HepG2 (cell line): Measurements from ENCODE around the gene PPARA. TPM values are rescaled to one million over a fixed set of nuclear protein-coding genes. Genes with fewer than 3 reads are reported as not detected.

Experiments used
- ATAC-seq: fragments of 200-7000 bp; cut with Tn5 transposase; 3 replicates; pipeline ENCODE4 v1.9.1; 2020; ENCODE audit warnings: mild to moderate bottlenecking, moderate library complexity
- BruUV-seq: library from RNA; stranded (reverse); fragments of 400-500 nt; replicated peaks from 2 replicates; lab custom pipeline; 2021; lab: Mats Ljungman, UMichigan
- CTCF ChIA-PET: fragments of 300-600 bp; formaldehyde crosslinking; extraction: SDS; loops from one replicate; lab custom pipeline; 2021; ENCODE audit warnings: low total read pairs, inconsistent platforms, low intra/inter-chr PET ratio; lab: Yijun Ruan, JAX
- POLR2A ChIA-PET: fragments of 350-600 bp; sonication (Branson Sonifier 250); formaldehyde crosslinking; loops from one replicate; lab custom pipeline; 2020; ENCODE audit warnings: antibody characterized with exemption, inconsistent platforms; lab: Yijun Ruan, JAX
- DNase-seq: peaks from one replicate; pipeline ENCODE4 v3.0.0-alpha.2; 2015; ENCODE audit warnings: low spot score
- FAIRE-seq: peaks from 3 replicates; lab custom pipeline; 2011; peaks lifted over from hg19 to GRCh38; lab: Jason Lieb, UNC
- H2AFZ ChIP-seq: one replicate; pipeline ENCODE4 v1.6.1; 2011; ENCODE audit warnings: low read length, inconsistent platforms
- H3K27ac ChIP-seq: fragments of 300-600 bp; 3 replicates; pipeline ENCODE4 v1.8.0; 2011; ENCODE audit warnings: mixed run types, mild to moderate bottlenecking, mixed read lengths, low read length, inconsistent platforms; ENCODE audit not compliant: insufficient read depth; ENCODE audit errors: extremely low read length
- H3K27me3 ChIP-seq, 2 experiments: fragments of 200-600 bp in 1 of 2; 2 replicates in 1 of 2; 3 replicates in 1 of 2; pipeline versions ENCODE4 v1.6.0 to v1.8.0; 2011; ENCODE audit warnings: low read length in 2 of 2, mild to moderate bottlenecking in 2 of 2, moderate library complexity in 2 of 2, inconsistent platforms in 1 of 2; ENCODE audit not compliant: insufficient read depth in 2 of 2, control insufficient read depth in 1 of 2
- H3K36me3 ChIP-seq, 2 experiments: fragments of 200-600 bp in 1 of 2; replicated peaks in 1 of 2; 2 replicates in 1 of 2; 3 replicates in 1 of 2; pipeline versions ENCODE4 v1.5.1 to v1.8.0; 2011; ENCODE audit warnings: low read length in 2 of 2, inconsistent platforms in 1 of 2; ENCODE audit not compliant: insufficient read depth in 2 of 2, control insufficient read depth in 1 of 2
- H3K4me1 ChIP-seq: 2 replicates; pipeline ENCODE4 v1.5.1; 2012; ENCODE audit warnings: low read length, inconsistent platforms; ENCODE audit not compliant: insufficient read depth
- H3K4me2 ChIP-seq: 2 replicates; pipeline ENCODE4 v1.6.0; 2011; ENCODE audit warnings: low read depth, low read length, inconsistent platforms
- H3K4me3 ChIP-seq, 3 experiments: fragments of 200-600 bp in 1 of 3; sonication (generic), shearing (Covaris generic) in 1 of 3; replicated peaks in 1 of 3; 2 replicates each; pipeline ENCODE4 v1.5.1; 2011 to 2016; ENCODE audit warnings: low read length in 3 of 3, inconsistent platforms in 2 of 3, low read depth in 2 of 3, mild to moderate bottlenecking in 2 of 3, control low read depth in 1 of 3, mixed read lengths in 1 of 3; ENCODE audit not compliant: insufficient read depth in 1 of 3
- H3K79me2 ChIP-seq: one replicate; pipeline ENCODE4 v1.6.1; 2011; ENCODE audit warnings: low read length, inconsistent platforms; ENCODE audit not compliant: insufficient read depth
- H3K9ac ChIP-seq: 2 replicates; pipeline ENCODE4 v1.6.0; 2011; ENCODE audit warnings: mild to moderate bottlenecking, low read depth, low read length, inconsistent platforms; ENCODE audit not compliant: insufficient read depth
- H3K9me3 ChIP-seq: 2 replicates; pipeline ENCODE4 v1.5.1; 2012; ENCODE audit warnings: mild to moderate bottlenecking, low read length
- H4K20me1 ChIP-seq: 2 replicates; pipeline ENCODE4 v1.6.0; 2011; ENCODE audit warnings: inconsistent platforms, mild to moderate bottlenecking, low read length, moderate library complexity; ENCODE audit not compliant: insufficient read depth
- ATAD3A ChIP-seq: sonication (generic); formaldehyde crosslinking; IDR thresholded peaks from 2 replicates; pipeline ENCODE4 v1.4.0; 2020; ENCODE audit warnings: missing genetic modification reagents
- WGBS: methylation state at CpG from one replicate; pipeline ENCODE4 v1.1.6; 2017; ENCODE audit warnings: low lambda C conversion rate; 5-methylcytosine and 5-hydroxymethylcytosine counted together
- in situ Hi-C: cut with HindIII; loops from 2 replicates; pipeline ENCODE4 v1.10.0; 2017; ENCODE audit warnings: low pct_unique_long_range_greater_than_20kb; ENCODE audit not compliant: extremely low pct_ligation_motif_present
- intact Hi-C: fragments of 100-400 bp; cut with micrococcal nuclease; formaldehyde crosslinking; loops from one replicate; pipeline ENCODE4 v1.10.0; 2022; ENCODE audit not compliant: unreplicated experiment
- polyA plus RNA-seq, 8 experiments: library from polyadenylated mRNA; depleted of rRNA in 3 of 8; stranded (reverse) in 7 of 8; unstranded in 1 of 8; fragments of >200 nt; fragmentation: Illumina TruSeq in 4 of 8; extraction: Trizol in 4 of 8; gene quantifications; 2 replicates each; pipeline versions ENCODE4 v1.2.1 to v1.2.3, GENCODE V29; 2011 to 2016; ENCODE audit warnings: low read depth in 4 of 8, missing spikeins in 1 of 8, mixed read lengths in 1 of 8; ENCODE audit not compliant: insufficient read depth in 1 of 8
- total RNA-seq, 5 experiments: library from RNA; depleted of rRNA; stranded (reverse); fragments of >200 nt; fragmentation: Illumina TruSeq; extraction: Trizol; gene quantifications; 2 replicates each; pipeline ENCODE4 v1.2.3, GENCODE V29; 2016; ENCODE audit warnings: low read depth in 1 of 5
- TF ChIP-seq, protein P1 (sequence below): sonication (generic); formaldehyde crosslinking; IDR thresholded peaks from 2 replicates; pipeline ENCODE4 v1.9.0; 2022; ENCODE audit warnings: missing genetic modification reagents, mild to moderate bottlenecking, borderline replicate concordance
- TF ChIP-seq, protein P2 (sequence below): sonication (generic); formaldehyde crosslinking; IDR thresholded peaks from 2 replicates; pipeline ENCODE4 v1.8.0; 2022; ENCODE audit warnings: missing genetic modification reagents, mild to moderate bottlenecking, inconsistent platforms, borderline replicate concordance
- TF ChIP-seq, protein P3 (sequence below): fragments of 450-650 bp; IDR thresholded peaks from 2 replicates; pipeline ENCODE4 v1.6.1; 2016
- TF ChIP-seq, protein P4 (sequence below): sonication (generic); formaldehyde crosslinking; IDR thresholded peaks from 2 replicates; pipeline ENCODE4 v1.5.0; 2020; ENCODE audit warnings: mild to moderate bottlenecking, missing genetic modification reagents
- TF ChIP-seq, protein P5 (sequence below): IDR thresholded peaks from 2 replicates; pipeline ENCODE4 v1.6.1; 2018; ENCODE audit warnings: missing genetic modification reagents, mild to moderate bottlenecking, missing compliant biosample characterization
- TF ChIP-seq, protein P6 (sequence below): sonication (generic); formaldehyde crosslinking; IDR thresholded peaks from 2 replicates; pipeline ENCODE4 v1.8.1; 2023; ENCODE audit warnings: mild to moderate bottlenecking, moderate library complexity, missing genetic modification reagents
- TF ChIP-seq, protein P7 (sequence below): sonication (generic); formaldehyde crosslinking; IDR thresholded peaks from 2 replicates; pipeline ENCODE4 v1.5.1; 2020; ENCODE audit warnings: mild to moderate bottlenecking, missing genetic modification reagents, moderate library complexity

PPARA gene
- total and polyA plus RNA-seq, 2 of the 13 experiments (the other 11 are each of a cell fraction or from before 2014, with no cell fraction given) = 18.2 to 24.7 TPM

DNA sequence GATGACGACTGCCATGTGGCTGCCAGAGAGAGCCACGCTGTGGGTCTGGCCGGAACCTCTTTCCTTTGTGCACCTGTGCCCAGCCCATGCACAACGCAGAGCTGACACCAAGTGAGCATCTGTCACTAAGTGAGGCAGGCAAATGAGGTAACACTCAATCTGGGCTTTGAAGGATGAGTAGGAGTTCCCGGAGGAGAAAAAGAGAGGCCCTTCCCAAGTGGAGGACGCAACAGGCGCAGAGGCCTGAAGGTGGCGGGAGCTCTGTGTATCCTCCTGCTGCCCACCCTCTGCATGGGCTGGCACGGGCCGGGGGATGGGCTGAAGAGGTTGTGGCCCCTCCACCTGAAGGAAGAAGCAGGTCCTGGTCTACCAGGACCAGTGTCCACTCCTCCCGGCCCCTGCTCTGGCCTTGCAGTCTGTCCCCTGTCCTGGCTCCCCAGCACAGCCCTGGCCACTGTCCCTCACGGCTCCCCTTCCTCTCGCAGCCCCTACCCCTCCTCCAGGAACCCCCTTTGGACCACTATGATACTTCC is 23.4 kb upstream of the PPARA start:
- Histone ChIP-seq H3K4me3 (peak overlapping the region in 1 of 3 experiments; percentile 50; a peak in 2 of 6 replicates), H3K27me3 (peaks cover 9 to 33% of the 10 kb centered on the region in 2 experiments; a peak in 4 of 5 replicates), H3K4me1 (peaks cover 86% of the 10 kb centered on the region), H3K27ac (no peak overlapping the region), H3K9ac (no peak overlapping the region), H3K79me2 (no peaks in the 10 kb centered on the region), H3K9me3 (no peaks in the 10 kb centered on the region), H4K20me1 (no peaks in the 10 kb centered on the region), H2AFZ (no peak overlapping the region), H3K4me2 (peak overlapping the region; percentile 80), H3K36me3 (no peaks in the 10 kb centered on the region)
- ChIA-PET POLR2A (no interaction called here), CTCF (no interaction called here)
- WGBS = 35% methylated on average over 7 of the region's 13 CpGs
- no TSS peak for BruUV-seq
- ATAC-seq = no peak
- no peak for DNase-seq
- in situ Hi-C loops = loop anchor here (25.0 kb wide), 1 partner anchor 410 kb away; the partner anchor contains the start of gene CELSR1
- no peak for FAIRE-seq
- intact Hi-C loops = no loop called here
- TF ChIP-seq, protein P1, sequence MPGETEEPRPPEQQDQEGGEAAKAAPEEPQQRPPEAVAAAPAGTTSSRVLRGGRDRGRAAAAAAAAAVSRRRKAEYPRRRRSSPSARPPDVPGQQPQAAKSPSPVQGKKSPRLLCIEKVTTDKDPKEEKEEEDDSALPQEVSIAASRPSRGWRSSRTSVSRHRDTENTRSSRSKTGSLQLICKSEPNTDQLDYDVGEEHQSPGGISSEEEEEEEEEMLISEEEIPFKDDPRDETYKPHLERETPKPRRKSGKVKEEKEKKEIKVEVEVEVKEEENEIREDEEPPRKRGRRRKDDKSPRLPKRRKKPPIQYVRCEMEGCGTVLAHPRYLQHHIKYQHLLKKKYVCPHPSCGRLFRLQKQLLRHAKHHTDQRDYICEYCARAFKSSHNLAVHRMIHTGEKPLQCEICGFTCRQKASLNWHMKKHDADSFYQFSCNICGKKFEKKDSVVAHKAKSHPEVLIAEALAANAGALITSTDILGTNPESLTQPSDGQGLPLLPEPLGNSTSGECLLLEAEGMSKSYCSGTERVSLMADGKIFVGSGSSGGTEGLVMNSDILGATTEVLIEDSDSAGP (CRISPR knock-in tag) = 0 out of 2 replicates have a peak, but pooled peaks have one; percentile 42
- TF ChIP-seq, protein P2, sequence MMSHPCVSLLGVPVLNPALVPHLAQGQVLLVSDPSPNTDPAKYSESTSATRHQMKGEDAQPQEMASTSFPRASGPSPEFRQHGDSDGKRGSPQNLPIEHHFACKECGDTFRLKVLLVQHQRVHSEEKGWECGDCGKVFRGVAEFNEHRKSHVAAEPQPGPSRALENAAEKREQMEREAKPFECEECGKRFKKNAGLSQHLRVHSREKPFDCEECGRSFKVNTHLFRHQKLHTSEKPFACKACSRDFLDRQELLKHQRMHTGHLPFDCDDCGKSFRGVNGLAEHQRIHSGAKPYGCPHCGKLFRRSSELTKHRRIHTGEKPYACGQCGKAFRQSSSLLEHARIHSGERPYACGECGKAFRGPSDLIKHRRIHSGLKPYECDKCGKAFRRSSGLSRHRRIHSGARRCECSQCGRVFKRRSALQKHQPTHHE (CRISPR knock-in tag) = no peak
- TF ChIP-seq, protein P3, sequence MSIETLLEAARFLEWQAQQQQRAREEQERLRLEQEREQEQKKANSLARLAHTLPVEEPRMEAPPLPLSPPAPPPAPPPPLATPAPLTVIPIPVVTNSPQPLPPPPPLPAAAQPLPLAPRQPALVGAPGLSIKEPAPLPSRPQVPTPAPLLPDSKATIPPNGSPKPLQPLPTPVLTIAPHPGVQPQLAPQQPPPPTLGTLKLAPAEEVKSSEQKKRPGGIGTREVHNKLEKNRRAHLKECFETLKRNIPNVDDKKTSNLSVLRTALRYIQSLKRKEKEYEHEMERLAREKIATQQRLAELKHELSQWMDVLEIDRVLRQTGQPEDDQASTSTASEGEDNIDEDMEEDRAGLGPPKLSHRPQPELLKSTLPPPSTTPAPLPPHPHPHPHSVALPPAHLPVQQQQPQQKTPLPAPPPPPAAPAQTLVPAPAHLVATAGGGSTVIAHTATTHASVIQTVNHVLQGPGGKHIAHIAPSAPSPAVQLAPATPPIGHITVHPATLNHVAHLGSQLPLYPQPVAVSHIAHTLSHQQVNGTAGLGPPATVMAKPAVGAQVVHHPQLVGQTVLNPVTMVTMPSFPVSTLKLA = peak; percentile 46; the same call in 1 of the 2 replicates
- TF ChIP-seq, protein P4, sequence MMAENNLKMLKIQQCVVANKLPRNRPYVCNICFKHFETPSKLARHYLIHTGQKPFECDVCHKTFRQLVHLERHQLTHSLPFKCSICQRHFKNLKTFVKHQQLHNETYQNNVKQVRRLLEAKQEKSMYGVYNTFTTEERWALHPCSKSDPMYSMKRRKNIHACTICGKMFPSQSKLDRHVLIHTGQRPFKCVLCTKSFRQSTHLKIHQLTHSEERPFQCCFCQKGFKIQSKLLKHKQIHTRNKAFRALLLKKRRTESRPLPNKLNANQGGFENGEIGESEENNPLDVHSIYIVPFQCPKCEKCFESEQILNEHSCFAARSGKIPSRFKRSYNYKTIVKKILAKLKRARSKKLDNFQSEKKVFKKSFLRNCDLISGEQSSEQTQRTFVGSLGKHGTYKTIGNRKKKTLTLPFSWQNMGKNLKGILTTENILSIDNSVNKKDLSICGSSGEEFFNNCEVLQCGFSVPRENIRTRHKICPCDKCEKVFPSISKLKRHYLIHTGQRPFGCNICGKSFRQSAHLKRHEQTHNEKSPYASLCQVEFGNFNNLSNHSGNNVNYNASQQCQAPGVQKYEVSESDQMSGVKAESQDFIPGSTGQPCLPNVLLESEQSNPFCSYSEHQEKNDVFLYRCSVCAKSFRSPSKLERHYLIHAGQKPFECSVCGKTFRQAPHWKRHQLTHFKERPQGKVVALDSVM = peak; percentile 46
- TF ChIP-seq, protein P5, sequence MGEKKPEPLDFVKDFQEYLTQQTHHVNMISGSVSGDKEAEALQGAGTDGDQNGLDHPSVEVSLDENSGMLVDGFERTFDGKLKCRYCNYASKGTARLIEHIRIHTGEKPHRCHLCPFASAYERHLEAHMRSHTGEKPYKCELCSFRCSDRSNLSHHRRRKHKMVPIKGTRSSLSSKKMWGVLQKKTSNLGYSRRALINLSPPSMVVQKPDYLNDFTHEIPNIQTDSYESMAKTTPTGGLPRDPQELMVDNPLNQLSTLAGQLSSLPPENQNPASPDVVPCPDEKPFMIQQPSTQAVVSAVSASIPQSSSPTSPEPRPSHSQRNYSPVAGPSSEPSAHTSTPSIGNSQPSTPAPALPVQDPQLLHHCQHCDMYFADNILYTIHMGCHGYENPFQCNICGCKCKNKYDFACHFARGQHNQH (CRISPR knock-in tag) = no peak
- TF ChIP-seq, protein P6, sequence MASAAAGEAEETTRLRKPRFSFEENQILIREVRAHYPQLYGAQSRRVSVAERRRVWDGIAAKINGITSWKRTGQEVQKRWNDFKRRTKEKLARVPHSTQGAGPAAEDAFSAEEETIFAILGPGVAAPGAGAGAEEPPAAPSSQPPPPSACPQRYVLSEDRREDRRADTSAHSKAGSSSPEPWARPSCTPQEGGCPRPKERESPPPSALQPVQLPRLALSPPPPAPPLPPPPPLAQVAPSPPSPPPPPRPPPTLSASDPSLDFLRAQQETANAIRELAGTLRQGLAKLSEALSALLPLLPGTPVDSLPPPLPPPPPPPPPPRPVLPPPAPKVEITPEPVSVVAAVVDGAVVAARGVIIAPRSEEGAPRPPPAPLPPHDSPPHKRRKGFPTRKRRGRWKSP (CRISPR knock-in tag) = 0 out of 2 replicates have a peak, but pooled peaks have one; percentile 23
- TF ChIP-seq, protein P7, sequence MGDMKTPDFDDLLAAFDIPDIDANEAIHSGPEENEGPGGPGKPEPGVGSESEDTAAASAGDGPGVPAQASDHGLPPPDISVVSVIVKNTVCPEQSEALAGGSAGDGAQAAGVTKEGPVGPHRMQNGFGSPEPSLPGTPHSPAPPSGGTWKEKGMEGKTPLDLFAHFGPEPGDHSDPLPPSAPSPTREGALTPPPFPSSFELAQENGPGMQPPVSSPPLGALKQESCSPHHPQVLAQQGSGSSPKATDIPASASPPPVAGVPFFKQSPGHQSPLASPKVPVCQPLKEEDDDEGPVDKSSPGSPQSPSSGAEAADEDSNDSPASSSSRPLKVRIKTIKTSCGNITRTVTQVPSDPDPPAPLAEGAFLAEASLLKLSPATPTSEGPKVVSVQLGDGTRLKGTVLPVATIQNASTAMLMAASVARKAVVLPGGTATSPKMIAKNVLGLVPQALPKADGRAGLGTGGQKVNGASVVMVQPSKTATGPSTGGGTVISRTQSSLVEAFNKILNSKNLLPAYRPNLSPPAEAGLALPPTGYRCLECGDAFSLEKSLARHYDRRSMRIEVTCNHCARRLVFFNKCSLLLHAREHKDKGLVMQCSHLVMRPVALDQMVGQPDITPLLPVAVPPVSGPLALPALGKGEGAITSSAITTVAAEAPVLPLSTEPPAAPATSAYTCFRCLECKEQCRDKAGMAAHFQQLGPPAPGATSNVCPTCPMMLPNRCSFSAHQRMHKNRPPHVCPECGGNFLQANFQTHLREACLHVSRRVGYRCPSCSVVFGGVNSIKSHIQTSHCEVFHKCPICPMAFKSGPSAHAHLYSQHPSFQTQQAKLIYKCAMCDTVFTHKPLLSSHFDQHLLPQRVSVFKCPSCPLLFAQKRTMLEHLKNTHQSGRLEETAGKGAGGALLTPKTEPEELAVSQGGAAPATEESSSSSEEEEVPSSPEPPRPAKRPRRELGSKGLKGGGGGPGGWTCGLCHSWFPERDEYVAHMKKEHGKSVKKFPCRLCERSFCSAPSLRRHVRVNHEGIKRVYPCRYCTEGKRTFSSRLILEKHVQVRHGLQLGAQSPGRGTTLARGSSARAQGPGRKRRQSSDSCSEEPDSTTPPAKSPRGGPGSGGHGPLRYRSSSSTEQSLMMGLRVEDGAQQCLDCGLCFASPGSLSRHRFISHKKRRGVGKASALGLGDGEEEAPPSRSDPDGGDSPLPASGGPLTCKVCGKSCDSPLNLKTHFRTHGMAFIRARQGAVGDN (CRISPR knock-in tag) = peak; percentile 13; the same call in 1 of the 2 replicates
- TF ChIP-seq ATAD3A (CRISPR knock-in tag) = no peak
